HG03439 (cell line): ENCODE data around the gene IL16.

Source experiments
- ATAC-seq: cut with Tn5 transposase; IDR thresholded peaks from one replicate; pipeline ENCODE4 v1.9.1; 2021; ENCODE audit warnings: mild to moderate bottlenecking, moderate library complexity; ENCODE audit not compliant: unreplicated experiment

IL16 gene

DNA sequence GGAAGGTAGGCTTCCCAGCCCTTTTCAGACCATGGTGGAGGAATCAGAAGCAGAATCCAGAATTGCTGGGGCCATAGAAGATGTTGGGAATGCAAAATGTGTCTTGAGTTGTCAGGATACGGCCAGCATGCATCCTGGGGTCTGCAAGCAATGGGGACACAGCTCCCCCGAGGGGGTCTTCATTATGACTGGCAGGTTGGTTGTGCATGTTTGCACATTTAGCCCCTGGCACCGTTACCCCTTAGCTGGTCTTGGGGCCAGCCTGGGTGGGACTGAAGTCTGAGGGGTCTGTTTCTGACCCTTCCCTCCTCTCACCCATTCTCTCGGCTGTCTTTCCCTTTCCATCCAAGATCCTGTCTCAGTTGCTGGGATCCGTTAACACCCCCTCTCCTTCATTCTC, 76.5 kb downstream of the IL16 start:
- no peak for ATAC-seq

DNA sequence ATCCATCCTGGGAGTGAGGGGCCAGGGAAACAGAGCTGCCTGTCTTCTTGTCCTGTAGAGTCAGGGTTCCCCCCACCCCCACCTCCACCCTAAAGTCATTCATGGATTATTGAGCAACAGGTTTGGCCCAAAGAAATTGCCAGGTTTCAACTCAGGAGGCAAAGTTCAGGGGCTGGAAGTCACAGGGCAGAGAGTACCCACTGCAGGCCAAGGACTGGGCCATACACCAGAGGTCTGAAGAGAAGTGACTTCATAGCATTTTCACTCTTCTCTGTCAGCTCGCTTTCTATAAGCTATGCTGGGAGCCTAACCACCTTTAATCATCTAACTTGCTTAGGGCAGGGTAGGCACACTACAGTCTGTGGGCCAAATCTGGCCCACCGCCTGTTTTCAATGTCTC, 77.2 kb downstream of the IL16 start:
- no peak for ATAC-seq

DNA sequence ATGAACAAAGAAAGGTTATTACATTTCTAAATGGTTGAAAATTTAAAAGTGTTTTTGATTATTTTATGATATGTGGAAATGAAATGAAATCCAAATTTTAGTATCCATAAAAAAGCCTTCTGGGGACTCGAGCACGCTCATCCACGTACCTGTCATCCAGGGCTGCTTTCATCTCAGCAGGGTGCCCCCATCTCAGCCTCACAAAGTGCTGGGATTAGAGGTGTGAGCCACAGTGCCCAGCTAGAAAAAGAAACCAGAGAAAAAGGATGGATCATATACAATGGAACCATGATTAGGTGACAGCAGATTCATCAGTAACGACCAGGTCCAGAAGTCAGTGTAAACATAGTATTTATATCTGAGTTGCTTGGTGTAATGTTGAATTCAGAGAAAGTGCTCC, 77.6 kb downstream of the IL16 start:
- no peak for ATAC-seq

DNA sequence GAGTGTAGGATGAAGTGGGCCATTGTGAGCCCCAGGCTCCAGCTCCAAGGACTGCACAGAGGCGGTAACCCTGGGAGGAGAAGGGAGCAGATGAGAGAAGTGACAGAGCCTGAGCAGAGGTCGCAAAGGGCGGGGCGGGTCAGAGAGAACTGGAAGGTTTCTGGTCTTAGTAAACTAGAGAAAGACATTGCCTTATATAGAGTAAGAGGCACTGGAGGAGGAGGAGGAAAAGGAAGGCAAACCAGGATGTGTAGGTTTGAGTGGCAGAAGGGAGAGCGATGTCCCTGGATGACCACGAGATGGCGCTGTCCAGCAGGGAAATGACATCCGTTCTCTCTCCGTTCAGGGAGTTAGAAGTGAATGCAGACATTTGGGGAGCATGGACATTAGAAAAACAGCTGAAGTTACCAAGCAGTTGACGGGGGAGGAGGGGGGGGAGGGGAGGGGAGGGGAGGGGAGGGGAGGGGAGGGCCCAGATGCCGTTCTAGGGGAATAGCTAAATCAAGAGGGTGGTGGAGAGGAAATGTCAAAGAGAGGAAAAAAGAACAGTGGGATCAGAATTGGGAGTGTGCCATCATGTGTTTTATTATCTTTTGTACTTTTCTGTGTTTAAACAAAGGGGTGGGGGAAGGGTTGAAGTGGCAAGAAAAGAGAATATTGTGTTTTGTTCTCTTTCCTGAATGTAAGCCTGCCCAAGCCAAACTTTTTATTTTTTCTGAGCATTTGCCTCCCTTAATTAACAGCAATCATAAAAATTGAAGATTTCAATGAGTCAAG, 78.4 kb downstream of the IL16 start:
- ATAC-seq, result peak; percentile 82

DNA sequence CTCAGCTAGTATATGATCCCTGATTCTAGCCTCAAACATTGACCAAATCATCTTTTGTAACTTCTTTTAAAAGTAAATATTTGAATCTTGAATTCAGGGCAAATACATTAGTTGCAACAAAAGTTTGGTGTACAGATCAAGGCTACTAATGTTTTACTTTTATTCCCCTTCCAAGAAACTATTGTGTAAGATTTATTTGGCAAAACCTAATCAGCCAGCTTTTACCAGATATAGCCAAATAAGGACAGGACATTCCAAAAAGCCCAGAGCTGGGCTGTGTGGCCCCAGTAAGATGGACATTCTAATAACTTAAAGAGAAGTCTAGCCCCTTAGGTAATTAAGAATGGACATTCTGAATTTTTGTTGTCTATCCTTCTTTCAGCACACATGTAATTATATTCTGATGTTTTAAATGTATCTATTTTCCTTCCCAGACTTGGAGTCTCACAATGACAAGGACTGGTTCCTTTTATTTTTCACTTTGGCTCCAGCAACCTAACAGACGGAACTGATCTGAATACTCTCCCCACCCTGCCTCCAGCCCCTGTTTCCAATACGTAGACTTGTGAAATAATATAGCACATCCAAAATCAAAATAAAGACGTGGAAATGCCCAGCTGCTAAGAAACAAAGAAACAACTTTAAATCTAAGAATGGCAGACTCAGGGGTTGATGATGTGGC, 79.2 kb downstream of the IL16 start:
- ATAC-seq, result no peak

DNA sequence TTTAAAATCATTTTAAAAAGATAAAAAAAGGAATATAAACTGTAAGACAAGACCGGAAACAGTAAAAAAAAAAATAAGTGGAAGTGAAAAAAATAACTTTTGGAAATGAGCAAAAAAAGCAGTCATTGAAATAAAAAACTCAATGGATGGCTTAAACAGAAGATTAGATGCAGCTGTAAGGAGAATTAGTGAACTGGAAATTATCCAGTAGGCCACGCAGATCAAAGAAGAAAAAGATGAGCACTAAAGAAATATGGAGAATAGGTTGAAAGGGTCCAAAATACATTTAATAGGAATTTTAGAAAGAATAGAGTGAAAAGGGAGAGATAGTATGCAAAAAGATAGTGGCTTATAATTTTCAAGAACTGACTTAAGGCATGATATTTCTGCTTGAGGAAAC, 80.3 kb downstream of the IL16 start:
- ATAC-seq, result no peak

DNA sequence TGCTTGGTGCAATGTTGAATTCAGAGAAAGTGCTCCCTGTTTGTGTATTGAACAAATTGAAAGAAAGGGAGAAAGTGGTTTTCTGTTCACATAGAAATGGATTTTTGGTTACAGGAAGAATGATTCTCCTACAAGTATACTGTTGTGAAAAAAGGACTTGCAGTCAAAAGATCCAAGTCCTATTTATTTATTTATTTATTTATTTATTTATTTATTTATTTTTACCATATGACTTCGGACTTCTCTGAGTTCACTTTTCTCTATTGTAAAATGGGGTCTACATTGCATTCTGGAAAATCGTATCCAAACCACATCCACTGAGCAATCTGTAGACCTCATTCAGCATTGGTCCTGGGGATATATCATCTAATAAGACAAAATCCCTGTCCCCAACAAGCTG, 81.2 kb downstream of the IL16 start:
- no peak for ATAC-seq

DNA sequence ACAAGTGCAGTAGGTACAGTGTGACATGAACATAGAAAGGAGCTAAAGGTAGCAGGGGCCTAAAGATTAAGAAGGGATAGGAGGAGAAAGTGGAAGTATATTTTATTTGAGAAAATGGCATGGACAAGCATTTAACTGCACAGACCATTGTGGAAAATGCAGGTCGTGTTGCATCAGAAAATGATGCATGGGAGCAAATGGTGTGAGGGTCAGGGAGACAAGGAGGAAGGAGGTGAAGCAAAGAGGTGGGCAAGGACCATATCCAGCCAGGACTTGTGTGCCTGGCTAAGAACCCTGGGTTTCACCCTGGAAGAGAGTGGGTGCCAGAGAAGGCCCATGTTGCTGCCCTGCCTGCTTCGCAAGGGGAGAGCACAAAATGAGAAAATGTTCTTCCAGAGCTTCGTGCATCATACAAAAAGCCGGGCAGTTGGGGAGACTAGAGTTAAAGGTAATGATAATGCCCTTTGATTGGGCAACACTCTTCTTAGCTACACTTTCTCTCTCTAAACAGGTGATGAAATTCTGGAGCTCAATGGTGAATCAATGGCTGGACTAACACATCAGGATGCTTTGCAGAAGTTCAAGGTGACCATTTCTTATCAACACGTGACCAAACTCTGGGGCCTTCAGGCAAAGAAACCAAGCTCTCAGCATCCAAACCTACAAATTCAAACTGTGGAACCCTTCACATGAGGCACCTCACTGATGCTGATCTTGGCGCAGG, 81.8 kb downstream of the IL16 start:
- ATAC-seq, result no peak

DNA sequence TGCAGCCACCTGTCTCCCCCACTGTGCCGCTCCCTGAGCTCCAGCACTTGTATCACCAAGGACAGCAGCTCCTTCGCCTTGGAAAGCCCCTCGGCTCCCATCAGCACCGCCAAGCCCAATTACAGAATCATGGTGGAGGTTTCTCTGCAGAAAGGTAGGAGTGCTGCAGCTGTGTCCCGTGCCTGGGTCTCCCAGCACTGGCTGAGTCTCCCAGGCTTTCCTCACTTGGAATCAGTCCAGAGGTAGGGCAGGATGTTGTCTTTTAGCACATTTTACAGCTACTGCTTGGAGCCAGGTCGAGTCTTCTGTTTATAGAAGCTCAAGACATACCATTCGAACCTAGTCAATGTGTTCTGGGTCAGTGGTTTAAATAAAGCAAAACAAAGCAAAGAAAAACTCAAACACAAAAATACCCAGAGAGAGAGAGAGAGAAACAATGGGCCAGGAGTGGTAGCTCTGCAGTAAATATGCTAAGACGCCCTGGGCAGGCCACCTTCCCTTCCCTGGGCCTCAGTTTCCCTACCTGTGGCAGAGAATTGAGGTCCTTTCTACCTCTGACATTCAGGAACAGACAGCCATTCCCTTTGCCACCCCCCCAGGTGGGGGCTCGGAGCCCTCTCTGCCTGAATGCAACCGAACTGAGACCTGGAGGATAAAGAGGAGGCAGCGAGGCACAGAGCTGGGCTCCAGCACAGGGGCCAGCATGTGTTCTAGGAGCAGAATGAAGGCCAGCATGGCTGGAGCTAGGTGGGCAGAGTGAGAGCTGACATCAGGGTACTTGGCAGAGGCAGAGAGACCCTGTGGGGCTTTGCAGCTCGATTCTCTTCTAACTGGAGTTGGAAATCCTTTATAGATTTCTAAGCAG, 83.2 kb downstream of the IL16 start:
- ATAC-seq, result no peak

DNA sequence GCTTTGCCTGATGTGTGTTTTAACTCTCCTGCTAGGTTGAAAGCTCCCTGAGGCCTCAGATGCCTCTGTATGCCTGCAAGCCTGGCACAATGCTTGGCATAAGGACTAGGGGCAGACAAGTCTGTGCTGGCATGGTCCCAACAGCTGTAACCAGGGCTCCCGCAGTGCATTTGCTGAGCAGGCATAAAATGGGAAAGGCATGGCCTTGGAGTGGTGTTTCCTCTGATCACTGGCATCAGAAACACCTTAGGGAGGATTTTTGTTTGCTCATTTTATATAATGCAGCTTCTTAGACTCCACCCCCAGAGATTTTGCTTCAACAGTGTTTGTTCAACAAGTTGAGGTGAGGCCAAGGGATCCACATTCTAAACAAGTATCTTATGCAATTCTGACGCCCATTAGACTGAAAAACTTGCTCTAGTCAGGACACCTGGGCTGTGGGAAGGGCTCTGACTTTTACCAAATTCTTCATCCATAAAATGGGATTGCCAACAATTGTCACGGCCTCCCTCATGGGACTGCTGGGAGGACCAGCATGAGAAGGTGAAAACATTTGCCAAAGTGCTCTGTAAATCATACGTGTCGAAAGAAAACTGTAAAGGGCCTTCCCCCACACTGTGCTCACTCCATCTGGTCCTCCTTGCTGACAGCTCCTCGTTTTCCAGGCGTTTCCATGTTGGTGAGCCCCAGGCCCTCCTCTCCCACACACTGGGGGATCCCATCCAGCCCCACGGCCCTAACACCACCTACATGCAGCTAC, 84.2 kb downstream of the IL16 start:
- no peak for ATAC-seq

DNA sequence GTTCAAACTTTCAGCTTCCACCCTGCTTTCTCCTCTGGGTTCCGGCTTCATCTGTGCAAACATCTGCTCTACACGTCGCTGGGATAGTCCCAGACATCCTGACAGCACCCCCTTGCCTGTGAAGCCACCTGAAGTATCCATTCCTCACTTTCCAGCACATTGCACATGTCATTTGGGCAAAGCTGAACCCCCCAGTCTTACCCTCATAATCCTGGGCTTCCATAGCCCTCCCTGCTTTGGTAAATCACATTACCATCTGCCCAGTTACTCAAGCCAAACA, 84.7 kb downstream of the IL16 start:
- no peak for ATAC-seq

DNA sequence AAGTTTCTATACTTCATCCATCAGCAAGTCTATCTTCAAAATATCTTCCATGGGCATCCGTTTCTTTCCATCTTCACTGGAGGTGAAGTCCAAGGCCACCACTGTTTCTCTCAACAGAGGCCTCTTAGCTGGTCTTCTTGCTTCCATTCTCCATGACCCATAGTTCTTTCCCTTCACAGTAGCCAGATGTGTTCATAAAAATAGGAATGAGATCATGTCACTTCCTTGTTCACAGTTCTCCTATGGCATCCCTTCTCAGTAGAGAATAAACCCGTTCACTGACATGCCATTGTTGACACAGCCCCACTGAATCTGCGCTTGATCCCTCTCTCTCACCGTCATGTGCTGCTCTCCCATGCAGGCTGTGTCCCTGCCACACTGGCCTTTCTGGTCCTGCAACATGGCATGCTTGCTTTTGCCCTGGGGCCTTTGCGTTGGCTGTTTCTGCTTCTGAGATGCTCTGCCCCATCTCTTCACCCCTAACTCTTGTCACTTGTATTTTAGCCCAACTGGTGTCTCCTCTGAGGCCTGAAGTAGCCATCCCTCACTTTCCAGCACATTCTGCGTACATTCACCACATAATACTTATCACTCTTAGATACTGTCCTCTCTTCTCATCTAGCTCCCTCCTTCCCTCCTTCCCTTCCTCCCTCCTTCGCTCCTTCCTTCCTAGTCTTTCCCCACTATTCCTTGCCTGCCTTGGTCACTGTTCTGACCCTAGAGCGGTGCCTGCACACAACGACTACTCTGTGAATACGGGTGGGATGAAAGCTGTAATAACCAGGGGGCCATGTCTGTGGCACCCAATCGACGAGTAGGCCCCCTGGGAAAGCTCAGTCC, 85.3 kb downstream of the IL16 start:
- ATAC-seq, result no peak

DNA sequence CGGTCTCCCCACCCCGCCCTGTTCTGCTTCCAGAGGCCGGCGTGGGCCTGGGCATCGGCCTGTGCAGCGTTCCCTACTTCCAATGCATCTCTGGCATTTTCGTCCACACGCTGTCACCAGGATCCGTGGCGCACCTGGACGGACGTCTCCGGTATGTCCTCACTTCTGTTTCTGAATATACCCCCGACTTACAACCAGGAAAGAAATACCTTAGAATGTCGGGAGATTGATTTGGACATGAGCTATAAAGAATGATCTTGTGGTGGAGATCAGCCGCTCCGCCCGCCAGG, 85.9 kb downstream of the IL16 start:
- no peak for ATAC-seq

DNA sequence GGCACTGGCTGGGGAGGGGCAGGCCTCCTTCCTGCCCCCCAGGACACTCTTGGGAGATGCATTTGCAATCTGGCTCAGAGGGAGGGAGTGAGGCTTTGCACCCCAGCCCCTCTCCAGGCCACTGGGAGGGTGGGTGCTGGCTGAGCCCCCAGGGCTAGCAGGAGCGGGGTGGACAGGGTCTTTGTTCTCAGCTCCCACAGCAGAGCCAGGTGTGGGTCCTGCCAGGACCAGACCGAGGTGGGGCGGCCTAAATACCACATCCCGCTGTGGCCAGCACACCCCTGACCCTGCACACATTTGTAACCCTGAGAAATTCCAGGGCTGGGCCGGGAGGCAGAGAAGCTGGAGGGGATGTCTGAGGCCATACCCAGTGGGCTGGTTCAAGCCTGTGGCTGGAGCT, 86.2 kb downstream of the IL16 start:
- ATAC-seq, result no peak

DNA sequence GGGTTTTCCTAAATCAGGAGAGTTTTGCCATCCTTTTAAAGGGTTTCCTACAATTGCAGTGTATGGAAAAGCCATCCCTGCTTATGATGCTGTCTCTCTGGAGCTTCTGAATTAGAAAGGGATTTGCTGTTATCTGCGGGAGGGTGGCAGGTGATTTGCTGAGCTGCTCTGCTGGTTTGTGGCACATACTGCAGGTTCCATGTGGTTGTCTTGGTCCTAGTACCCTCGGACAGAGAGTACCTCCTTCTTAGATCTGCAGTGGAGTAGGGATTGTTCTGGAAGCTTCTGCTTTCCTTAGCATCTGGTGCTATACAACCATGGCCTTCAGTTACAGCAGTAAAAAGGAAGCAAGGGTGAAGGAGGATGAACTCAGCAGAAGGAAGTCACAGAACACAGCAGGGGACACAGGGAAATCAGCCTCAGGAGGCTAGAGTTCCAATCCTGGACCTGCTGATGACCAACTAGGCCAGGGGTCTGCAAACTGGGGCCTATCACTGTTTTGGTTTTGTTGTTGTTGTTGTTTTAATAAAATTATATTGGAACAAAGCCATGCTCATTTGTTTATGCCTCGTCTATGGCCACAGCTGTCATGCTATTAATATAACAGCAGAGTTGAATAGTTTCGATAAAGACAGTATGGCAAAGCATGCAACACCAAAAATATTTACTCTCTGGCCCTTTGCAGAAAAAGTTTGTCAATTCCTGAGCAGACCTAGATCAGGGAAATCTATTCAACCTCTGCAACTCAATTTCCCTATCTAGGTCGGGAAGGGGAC, 87.8 kb downstream of the IL16 start:
- no peak for ATAC-seq

DNA sequence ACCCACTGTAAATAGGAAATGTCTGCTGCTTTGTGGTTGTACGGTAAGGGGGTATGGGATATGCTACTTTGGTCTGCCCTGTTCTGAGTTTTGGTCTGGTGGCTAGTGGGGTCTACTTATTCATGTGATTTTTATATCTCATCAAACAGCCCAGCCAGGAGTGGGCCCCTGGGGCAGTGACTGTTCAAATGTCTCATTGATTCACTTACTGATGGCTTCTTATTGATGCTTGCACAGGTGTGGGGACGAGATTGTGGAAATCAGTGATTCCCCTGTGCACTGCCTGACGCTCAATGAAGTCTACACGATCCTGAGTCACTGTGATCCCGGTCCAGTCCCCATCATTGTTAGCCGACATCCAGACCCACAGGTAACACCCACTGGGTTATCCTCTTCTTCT, 88.8 kb downstream of the IL16 start:
- ATAC-seq, result no peak

DNA sequence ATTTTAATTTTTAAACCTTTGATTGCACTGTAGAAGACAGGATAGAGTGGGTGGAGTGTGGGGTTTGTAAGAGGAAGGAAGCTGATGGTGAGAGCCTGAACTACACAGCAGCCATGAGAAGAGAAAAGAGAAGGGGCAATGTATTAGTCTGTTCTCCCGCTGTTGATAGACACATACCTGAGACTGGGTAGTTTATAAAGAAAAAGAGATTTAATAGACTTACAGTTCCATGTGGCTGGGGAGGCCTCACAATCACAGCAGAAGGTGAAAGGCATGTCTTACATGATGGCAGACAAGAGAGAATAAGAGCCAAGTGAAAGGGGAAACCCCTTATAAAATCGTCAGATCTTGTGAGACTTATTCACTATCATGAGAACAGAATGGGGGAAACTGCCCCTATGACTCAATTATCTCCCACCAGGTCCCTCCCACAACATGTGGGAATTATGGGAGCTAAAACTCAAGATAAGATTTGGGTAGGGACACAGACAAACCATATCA, 90.0 kb downstream of the IL16 start:
- ATAC-seq, result no peak

DNA sequence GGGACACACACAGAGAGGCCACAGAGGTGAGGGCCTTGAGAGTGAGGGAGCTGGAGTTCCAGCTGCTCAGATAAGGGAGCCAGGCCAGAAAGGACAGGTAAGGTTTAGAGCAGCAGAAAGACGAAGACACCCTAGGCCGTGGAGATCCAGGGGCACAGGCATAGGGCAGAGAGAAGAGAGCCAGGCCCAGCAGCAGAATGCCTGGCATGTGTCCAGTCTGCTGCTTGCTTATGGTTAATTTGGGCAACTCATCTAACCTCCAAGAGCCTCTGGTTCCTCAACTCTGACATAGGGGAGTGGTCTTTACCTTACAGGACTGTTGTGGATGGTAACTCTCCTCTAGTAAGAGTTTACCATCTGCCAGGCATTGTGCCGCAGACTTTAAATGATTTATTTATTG, 91.4 kb downstream of the IL16 start:
- ATAC-seq, result no peak

DNA sequence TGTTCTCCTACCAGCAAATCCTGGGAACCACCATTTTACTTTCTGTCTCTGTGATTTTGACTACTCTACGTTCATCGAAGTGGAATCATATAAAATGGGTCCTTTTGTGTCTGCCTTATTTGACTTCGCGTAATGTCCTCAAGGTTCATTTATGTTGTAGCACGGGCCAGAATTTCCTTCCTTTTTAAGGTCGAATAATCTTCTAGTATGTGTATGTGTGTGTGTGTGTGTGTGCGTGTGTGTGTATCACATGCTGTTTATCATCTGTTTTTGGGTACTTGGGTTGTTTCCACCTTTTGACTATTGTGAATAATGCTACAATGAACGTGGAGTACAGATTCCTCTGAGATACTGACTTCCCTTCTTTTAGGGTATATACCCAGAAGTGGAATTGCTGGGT, 91.9 kb downstream of the IL16 start:
- ATAC-seq, result no peak
